Activated CD8-positive, alpha-beta memory T cell treated with anti-CD3 and anti-CD28 coated beads, Interleukin-2, amount 50 U/mL, for 1 hour (primary cell): ENCODE results near the gene ARHGAP21.
"Not testable (repeated sequence)": the region's sequence is repeated elsewhere in the genome, so short reads cannot be mapped to it uniquely, and the experiment has no call there.

Experiments used
- DNase-seq: peaks from one replicate; pipeline ENCODE4 v3.0.0-alpha.2; 2020; ENCODE audit errors: extremely low read depth

The ARHGAP21 gene

DNA sequence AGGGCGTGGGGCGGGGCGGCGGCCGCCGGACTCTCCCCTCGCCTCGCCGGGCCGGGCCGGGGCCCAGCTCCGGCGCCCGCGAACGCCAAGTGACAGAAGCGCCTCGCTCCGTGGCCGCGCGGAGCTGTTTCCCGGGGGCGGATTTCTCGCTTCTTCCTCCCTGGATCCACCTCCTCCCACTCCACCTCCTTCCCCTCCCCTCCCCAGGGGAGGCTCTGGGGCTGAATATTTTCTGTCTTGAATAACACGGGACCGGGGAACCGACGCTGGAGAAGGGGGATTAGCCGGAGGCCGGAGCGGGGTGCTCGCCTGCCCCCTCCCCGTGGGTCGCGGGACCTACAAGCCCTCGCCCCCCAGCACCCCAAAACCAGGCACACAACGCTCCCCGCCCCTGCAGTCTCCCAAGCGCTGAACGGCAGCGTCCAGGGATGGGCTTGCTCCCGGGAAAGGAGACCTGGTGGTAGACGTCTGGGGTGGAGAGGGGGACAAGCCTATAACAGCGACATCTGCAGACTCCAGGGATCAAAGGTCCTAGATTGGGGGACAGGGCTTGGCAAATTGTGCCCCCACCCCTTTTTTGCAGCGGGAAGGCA lies at the start of gene ARHGAP21:
Gene ARHGAP21 (minus strand): TSS at position 100 of the 593 bp plus-strand sequence. CDS start 1,988 bp downstream, outside the sequence.
- no peak for DNase-seq

DNA sequence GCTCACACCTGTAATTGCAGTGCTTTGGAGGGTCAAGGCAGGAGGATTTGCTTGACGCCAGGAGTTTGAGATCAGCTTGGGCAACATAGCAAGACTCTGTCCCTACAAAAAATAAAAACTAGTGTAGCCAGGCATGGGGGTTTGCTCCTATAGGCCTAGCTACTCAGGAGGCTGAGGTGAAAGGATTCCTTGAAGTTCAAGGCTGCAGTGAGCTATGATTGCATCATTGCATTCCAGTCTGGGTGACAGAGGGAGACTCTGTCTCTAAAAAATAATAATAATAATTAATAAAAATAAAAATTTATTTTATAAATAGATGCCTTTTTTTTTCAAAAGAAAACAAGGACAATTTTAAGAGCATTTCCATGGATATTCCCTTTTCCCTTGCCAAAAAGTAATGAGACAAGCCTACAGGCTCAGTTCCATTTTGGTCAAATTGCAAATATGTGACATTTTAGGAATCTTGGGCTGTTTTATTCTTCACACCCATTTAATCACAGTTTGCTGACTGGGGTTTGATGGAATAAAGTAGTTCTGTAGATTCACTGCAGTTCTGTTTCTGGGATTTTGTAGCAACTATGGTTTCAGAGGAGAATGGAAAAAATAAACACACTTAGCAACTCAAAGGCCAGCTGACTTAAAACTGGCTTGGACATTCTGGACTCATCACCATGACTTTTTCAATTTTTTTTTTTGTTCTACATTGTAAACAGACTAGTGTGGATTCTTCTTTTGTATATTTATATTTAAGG lies 48.4 kb upstream of the ARHGAP21 start:
- no peak for DNase-seq

DNA sequence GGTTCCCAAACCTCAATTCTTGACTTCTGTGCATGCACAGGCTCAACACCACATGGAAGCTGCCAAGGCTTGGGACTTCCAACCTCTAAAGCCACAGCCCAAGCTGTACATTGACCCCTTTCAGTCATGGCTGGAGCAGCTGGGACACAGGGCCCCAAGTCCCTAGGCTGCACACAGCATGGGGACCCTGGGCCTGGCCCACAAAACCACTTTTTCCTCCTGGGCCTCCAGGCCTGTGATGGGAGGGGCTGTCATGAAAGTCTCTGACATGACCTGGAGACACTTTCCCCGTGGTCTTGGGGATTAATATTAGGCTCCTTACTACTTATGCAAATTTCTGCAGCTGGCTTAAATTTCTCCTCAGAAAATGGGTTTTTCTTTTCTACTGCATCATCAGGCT lies 41.3 kb upstream of the ARHGAP21 start:
- not testable (repeated sequence) for DNase-seq

DNA sequence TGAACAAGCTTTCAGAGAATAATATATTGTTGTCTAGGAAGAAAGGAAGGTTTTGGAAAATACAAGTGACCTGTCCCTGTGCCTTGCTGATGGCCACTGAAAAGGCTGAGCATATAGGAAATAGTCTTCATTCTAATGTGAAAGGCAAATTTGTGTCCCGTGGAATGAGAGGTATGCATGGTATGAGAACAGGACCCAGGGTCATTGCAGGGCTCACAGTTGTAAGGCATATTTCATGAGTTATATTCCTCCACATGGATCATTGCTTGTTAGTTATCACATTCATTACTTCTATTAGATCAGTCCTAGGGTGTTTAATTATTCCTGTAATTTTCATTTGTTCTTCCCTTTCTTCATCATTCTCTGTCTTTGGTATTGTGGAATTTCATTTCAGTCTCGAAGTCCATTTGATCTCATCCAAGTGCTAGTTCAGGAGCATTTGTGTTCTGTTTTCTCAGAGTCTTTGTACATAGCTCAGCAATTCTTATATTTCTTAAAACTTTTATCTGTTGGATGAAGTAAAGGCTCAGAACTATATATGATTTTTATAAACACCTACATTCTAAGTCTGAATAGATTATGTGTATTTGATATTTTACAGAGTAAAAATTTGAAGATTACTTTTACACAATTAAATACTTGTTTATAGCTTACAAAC lies 39.4 kb upstream of the ARHGAP21 start:
- no peak for DNase-seq

DNA sequence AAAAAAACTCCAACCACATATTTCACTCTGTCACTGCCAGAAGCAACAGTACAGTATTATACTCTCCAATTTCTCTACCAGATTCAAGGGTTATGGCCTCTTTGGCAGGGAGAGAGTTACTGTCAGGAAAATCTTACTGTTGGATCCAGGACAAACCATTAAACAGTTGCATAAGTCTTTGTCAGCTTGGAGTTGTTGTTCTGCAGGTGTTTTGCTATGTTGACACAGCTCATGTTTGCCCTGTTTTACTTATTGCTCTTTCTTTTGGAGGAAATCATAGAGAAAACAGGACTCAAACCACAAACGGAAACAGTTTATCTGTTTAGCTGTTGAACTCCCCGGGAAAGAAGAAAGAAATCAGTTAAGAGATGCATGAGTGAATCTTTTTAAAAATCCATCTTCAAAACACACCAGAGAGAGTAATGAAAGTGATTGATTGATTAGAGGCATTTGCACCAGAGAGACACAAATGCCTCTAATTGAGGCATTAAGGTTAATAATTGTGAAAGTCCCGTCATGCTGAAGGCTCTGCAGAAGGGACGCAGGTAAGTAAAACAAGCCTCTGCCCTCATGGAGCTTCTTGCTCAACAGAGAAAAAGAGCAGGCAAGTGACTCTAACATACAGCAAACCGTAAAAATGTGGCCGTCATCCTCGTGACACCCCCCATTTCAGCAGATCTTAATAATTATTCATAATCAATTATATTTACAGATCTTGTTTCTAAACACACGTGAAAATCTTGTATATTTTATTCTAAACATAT lies 38.7 kb upstream of the ARHGAP21 start:
- DNase-seq, result no peak

DNA sequence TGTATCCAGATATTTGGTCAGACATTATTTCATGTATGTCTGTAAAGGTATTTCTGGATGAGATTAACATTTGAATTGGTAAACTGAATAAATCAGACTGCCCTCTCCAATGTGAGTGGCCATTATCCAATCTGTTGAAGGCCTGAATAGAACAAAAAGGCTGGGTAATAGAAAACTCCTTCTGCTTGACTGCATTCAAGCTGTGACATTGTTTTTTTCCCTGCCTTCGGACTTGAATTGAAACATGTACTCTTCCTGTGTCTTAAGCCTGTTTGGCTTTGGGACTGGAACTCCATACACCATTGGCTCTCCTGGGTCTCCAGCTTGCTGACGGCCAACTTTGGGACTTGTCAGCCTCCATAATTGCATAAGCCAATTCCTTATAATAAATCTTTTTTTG lies 36.0 kb upstream of the ARHGAP21 start:
- DNase-seq, result no peak

DNA sequence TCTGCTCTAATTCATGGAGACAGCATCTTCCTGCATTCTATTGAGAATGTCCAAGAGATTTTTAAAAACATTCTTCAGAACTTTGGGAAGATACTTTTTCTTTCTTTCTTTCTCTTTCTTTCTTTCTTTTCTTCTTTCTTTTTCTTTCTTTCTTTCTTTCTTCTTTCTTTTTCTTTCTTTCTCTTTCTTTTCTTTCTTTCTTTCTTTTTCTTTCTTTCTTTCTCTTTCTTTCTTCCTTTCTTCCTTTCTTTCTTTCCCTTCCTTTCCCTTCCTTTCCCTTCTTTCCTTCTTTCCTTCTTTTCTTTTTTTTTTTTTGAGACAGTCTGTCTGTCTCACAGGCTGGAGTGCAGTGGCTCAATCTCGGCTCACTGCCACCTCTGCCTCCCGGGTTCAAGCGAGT lies 34.6 kb upstream of the ARHGAP21 start:
- DNase-seq, result not testable (repeated sequence)

DNA sequence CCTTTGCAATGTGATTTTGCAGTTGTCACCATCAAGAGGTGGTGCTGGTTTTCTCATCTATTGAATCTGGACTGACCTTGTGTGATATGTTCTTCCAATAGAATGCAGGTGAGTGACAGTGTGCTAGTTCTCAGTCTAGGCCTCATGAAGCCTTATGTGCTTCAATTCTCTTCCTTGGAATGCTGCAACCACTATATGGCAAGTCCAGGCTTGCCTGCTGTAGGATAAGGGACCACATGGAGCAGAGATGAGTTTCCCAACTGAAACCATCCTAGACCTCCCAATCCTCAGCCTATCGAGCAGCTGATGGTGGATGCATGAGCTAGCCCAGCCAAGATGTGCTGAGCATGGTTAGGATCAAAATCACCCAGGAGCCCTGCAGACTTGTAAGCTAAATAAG lies 32.6 kb upstream of the ARHGAP21 start:
- no peak for DNase-seq

DNA sequence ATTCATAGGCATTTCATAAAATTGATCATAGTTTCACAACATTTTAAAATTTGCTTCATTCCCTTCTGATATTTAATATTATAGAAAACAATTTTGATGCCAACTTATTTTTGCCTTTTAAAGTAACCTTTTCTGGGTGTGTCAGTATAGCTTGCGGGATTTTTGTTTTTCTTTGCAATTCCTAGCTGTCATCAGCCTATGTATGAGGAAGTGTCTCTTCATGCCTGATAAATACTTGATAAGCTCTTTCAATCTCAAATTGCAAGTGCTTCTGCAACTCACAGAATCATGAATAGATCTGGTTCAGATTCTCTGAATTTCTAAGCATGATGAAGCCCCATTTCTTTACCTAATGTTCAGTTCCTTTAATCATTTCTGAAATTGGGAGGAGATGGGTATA lies 28.0 kb upstream of the ARHGAP21 start:
- no peak for DNase-seq

DNA sequence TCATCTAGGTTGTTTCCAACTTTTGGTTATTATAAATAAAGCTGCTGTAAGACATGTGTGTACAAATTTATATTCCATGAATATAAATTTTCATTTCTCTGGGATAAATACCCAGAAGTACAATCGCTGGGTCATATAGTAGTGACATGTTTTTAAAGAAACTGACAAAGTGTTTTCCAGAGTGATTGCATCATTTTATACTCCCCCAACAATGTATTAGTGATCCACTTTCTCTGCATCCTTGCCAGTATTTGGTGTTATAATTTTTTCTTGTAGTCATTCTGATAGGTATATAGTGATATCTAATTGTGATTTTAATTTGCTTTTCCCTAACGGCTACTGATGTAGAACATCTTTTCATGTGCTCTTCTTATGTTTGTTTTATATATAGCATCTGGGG lies 27.0 kb upstream of the ARHGAP21 start:
- no peak for DNase-seq

DNA sequence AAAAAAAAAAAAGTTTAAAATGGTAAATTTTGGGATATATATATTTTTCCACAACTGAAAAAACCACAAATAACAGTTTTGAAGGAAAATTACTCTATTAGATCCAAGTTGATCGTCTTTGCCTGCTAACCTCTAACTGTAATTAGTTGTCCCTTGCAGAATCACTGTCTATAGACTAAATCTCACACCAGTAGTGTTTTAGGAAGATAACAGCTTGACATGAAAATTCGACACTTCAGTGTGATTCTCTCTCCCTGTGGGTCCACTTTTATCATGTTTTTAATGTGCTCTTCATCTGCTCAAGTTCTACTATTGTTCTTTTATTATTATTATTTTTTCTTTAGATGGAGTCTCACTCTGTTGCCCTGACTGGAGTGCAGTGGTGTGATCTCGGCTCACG lies 24.5 kb upstream of the ARHGAP21 start:
- DNase-seq, result no peak

DNA sequence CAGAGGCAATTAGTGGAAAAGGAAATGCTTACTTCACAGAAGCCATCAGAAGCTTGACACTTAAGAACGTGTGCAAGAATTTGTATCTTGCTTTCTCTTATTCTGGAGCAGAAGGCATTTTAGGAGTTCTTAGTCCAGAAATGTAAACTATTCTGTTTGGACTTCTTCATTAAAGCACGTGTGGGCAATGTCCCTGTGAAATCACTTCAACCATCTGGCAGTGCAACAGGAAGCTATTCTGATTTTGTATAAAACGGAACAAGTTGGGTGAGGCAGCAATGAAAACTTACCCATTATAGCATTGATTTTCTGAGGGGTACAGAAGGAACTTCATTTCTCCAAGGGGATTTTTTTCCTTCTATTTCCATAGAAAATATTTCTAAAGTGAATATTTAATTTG lies 21.3 kb upstream of the ARHGAP21 start:
- DNase-seq, result no peak

DNA sequence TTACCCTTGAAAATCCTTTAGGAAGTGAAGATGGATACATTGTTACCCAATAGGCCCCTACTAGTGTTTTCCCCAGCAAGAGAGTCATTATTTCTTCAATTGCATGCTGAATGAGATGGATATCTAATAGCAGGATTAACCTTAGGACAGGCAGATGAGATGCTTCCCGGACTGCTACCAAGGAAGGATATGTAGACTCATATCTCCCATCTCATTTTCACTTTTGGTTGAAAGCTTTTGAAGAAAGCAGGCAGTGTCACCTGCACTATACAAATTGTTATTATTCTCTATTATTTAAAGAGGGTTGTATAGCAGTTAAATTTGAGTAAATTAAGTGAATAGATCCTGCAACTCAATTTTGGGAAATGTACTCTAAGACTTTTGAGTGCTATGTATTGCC lies 17.0 kb upstream of the ARHGAP21 start:
- no peak for DNase-seq

DNA sequence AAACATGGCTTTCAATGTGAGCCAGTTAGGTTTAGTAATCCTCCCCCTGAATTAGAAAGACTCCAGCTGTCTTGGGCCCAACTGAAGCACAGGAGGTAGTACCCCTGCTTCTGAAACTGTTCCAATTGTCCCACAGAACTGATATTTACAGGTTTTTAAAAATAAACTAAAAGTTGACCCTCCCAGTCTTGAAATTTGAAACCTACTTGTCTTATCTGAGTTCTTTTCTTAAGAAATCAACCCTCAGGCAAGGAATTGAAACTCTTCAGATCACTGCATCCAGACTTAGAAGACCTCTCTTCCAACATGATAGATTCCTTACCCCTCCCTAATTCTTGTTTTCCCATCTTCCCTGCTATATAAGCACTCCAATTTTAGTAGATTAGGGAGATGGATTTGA lies 13.3 kb upstream of the ARHGAP21 start:
- no peak for DNase-seq

DNA sequence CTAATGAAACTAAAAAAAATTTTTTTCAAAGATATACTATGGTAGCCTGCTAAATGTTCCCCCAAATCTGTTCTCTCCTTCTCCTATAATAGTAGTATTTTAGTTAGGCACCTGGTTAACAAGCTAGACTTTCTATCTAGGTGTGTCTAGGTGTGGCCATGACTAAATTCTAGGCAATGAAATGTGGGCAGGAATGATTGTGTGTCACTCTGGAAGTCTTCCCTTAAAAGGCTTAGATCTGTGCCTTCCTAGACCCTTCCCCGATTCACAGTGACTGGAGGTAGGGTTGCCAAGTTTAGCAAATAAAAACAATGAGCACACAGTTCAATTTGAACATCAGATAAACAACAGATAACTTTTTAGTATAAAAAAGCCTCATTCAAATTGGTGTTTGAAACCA lies 8.3 kb upstream of the ARHGAP21 start:
- no peak for DNase-seq

DNA sequence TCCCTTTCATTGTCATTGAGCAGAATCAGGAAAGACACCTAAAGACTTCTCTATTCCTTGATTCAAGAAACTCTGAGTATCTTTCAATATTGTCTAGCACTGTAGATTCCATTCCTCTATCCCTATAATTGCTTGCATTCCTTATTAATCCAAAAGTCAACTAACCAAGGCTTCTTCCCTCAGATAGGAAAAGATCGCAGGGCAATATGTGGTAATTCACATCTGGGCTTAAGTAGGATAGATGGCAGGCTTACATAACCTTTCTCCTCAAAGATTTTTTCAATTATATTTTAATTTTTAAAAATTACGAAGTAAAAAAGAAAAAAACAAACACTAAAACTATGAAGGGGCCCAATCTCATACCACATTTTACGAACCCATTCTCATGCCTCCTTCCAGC lies 7.1 kb upstream of the ARHGAP21 start:
- no peak for DNase-seq

DNA sequence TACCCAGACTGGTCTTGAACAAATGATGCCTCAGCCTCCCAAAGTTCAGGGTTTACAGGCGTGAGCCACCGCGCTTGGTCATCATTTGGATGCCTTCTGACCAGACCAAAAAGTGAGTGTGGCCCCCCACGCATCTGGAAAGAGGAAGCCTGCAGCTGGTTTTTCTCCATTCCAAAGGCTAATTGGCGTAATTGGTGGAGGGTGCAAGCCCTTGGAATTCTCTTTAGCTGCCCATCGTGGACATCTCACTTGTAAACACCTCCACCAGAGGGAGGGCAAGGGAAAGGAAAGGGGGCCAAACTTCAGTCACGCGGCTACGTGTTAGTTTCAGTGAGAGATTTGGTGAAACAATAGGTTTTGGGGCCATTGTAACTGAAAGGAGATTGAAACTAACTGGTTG lies 4.1 kb upstream of the ARHGAP21 start:
- no peak for DNase-seq

DNA sequence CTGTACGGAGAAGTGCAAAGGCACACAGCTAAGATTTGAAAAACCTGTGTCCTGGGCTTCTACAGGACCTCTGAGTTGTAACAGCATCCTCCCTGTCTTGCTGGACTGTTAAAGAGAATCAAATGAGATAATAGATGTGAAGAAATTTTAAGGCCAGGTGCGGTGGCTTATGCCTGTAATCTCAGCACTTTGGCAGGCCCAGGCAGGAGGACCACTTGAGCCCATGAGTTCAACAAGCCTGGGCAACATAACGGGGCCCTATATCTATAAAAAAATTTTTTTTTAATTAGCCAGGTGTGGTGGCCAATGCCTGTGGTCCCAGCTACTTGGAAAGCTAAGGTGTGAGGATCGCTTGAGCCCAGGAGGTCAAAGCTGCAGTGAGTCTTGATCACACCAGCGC lies 2.9 kb upstream of the ARHGAP21 start:
- DNase-seq, result no peak

DNA sequence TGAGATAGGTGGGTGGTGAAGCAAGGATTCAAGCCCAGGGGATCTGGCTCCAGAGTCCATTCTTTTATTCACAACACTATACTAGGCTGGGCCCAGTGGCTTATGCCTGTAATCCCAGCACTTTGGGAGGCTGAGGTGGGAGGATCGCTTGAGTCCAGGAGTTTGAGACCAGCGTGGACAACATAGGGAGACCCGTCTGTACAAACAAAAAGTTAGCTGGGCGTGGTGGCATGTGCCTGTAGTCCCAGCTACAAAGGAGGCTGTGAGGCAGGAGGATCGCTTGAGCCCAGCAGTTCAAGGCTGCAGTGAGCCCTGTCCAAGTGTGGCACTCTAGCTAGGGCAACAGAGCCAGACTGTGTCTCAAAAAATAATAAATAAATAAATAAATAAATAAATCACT lies 2.3 kb upstream of the ARHGAP21 start:
- not testable (repeated sequence) for DNase-seq

DNA sequence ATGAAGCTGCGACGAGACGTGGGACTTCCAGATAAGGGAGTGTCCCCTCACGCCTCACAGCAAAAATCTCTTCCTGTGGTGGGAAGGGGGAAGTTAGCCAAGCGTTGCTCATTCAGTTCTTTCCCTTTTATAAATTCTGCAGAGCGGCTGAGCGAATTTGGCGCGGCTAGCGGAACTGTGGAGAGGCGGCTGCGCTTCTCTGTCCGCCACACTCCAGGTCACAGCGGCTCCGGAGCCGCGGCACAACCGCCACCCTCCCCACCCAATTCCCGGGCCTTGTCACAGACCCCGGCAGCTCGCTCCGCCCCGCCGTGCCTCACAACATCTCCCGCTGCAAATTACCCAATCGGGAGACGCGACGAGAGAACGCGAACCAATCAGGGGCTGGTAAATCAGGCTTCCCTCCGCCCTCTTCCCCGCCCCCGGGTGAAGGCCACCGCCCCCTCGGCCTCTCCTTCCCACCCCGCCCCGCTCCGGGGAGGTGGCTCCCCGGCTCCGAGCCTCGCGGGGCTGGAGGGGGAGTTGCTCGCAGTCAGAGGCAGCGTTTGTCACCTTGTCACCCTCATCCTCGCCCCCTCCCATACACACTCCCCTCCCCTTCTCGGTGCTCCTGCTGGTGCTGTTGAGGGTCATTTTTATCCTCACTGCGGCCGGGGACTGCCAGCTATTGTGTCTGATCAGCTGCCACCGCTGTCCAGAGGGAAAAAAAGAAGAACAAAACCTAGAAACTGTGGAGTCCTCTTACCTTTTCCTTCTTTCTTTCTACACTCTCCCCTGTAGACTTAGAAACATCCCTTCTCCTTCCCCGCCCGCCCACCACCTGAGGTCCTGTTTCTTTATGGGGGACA lies 918 bp upstream of the ARHGAP21 start:
- DNase-seq, result peak; percentile 82

DNA sequence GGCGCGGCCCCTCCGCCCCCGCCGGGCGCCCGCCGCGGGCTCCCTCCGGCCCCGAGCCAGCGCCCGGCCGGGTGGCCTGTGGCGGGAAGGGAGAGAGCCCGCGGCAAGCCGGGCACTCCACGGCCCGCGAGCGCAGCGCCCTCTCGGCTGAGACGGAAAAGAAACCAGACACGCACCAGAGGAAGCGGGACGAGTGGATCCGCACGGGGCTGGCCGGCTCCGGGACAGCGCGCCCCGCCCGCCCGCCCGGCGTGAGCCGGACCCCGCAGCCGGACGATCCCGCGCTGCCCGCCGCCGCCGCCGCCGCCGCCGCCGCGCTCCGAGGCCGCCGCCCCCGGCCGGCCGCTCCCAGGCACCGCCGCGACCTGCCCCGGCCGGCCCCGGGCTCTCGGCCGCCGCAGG lies 300 bp downstream of the ARHGAP21 start:
- no peak for DNase-seq
